Caki2 (cell line): ENCODE data around the gene CCNF. TPM values are rescaled to one million over a fixed set of nuclear protein-coding genes. Genes with fewer than 3 reads are reported as not detected.
A peak's percentile ranks its signal among the peaks of the same experiment; 100 is the strongest.

ENCODE experiments used
- DNase-seq: peaks from one replicate; pipeline ENCODE4 v3.0.0-alpha.2; 2015; ENCODE audit warnings: low read depth
- in situ Hi-C: cut with HindIII; loops from 2 replicates; pipeline ENCODE4 v1.10.0; 2016; ENCODE audit warnings: low sequenced_read_pairs, low pct_unique_long_range_greater_than_20kb, mixed read lengths
- total RNA-seq: library from RNA; depleted of rRNA; stranded (reverse); fragments of >200 nt; shearing (Covaris generic); gene quantifications from 2 replicates; pipeline ENCODE4 v1.2.3, GENCODE V29; 2014; ENCODE audit warnings: low replicate concordance

Gene CCNF
- total RNA-seq, 1 experiment from 2014 or later, result 40.3 TPM

DNA sequence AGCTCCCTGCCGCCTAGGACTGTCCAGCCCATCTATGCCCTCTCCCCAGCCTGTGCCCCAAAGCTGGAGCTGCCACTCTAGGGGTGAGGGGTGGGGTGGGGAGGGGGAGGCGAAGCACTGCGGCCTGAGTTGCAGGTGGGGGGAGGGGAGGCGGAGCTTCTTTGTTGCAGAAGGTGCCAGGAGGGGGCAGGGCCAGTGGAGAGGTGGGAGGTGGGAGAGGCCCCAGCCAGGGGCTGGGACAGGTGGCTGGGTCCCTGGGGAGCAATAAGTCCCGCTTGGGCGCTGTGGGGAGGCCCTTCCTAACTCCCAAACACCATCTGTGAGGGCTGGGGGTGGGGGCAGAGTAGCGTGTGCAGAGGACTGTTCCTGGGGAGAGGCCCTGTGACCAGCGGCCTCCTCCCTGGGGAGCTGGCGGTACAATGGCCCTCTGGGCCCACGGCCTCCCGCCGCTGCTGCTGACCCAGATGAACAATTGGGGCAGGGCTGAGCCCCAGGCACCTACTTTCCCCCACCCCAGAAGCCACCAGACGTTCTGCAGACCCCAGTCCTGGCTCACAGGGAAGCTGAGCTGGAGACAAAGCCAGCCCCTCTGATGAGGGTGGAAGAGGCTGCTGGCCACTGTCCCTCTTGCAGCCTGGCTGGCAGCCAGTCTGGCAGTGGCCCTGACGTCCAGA, 39.6 kb downstream of the CCNF start:
- DNase-seq, result no peak
- in situ Hi-C loops, result no loop called here

GRCh38 chr16:2469399-2470233, 40.4 kb downstream of the CCNF start:
- no peak for DNase-seq
- in situ Hi-C loops, result no loop called here

DNA sequence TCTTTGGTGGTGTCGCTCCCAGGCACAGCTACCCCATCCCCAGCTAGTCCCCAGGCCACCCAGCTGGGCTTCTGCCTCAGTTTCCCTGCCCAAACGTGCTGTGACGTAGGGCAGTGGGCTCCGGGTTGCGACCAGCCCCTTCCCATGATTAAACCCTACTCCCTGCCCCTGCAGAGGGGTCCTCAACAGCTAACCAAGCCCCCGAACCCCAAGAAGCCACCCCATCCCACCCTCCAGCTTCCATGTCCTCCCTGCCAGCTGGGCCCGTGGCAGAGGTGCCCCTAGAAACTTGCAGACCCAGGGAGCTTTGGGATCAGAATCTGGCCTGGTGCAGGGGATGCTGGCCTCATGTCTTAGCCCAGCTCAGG, 41.0 kb downstream of the CCNF start:
- in situ Hi-C loops, result no loop called here
- DNase-seq, result no peak

DNA sequence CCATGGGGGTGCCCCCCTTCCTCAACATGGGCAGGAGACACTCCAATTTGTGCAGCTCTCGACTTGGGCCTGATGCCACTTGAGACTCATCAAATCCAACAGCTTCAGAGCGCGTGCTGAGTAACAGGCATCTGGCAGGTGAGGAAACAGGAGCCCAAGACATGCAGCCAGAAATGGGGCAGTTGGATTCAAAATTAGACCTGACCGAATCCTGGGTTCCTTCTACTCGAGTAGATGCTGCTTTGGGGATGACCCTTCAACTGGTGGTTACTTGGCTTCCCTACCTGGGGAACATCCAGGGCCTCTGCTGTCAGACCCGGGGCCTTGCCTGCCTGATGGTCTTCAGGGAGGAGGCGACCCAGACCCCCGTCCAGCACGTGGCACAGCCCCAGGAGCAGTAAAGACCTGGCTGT, 41.4 kb downstream of the CCNF start:
- no peak for DNase-seq
- in situ Hi-C loops, result no loop called here

DNA sequence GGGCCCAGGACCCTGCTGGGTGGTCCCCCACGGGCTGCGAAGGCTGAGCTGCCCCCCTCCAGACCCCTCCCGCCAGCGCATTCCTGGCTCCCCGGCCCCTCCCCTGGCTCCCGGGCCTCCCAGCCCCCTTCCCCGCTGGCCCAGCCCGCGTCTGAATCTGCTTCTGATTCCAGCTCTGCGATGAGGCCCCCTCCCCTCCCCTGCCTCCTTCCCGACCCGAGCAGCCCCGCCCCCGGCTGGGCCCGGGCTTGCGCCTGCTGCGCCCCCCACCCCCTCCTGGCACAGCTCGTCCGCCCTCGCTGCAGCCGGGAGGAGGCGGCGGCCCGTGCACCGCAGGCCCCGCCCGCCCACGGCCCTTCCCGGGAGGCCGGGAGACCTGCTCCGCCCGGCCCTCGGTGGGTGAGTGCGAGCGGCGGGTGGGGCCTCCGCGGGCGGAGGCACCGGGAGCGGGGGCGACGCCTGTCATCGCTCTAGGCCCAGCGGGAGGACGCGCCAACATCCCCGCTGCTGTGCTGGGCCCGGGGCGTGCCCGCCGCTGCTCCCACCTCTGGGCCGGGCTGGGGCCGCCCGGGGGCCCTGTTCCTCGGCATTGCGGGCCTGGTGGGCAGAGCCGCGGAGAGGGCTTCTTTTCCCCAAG, 41.9 kb downstream of the CCNF start, which contains the start of gene NTN3:
Gene NTN3 (plus strand): TSS at position 282 of the 637 bp plus-strand sequence. CDS start 405 bp downstream, outside the sequence.
- in situ Hi-C loops, result no loop called here
- no peak for DNase-seq

DNA sequence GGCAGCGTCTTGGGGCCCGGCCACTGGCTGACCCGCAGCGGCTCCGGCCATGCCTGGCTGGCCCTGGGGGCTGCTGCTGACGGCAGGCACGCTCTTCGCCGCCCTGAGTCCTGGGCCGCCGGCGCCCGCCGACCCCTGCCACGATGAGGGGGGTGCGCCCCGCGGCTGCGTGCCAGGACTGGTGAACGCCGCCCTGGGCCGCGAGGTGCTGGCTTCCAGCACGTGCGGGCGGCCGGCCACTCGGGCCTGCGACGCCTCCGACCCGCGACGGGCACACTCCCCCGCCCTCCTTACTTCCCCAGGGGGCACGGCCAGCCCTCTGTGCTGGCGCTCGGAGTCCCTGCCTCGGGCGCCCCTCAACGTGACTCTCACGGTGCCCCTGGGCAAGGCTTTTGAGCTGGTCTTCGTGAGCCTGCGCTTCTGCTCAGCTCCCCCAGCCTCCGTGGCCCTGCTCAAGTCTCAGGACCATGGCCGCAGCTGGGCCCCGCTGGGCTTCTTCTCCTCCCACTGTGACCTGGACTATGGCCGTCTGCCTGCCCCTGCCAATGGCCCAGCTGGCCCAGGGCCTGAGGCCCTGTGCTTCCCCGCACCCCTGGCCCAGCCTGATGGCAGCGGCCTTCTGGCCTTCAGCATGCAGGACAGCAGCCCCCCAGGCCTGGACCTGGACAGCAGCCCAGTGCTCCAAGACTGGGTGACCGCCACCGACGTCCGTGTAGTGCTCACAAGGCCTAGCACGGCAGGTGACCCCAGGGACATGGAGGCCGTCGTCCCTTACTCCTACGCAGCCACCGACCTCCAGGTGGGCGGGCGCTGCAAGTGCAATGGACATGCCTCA, 42.6 kb downstream of the CCNF start:
- in situ Hi-C loops, result no loop called here
- no peak for DNase-seq

DNA sequence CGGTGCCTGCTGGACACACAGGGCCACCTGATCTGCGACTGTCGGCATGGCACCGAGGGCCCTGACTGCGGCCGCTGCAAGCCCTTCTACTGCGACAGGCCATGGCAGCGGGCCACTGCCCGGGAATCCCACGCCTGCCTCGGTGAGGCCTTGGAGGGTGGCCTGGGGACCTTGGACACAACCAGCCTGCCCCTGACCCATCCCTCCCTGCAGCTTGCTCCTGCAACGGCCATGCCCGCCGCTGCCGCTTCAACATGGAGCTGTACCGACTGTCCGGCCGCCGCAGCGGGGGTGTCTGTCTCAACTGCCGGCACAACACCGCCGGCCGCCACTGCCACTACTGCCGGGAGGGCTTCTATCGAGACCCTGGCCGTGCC, 43.2 kb downstream of the CCNF start:
- DNase-seq, result no peak
- in situ Hi-C loops, result no loop called here

- in situ Hi-C loops, result no loop called here
- DNase-seq, result no peak
These were observed 43.7 kb downstream of the CCNF start for GRCh38 chr16:2472885-2473445.

GRCh38 chr16:2473446-2473926, 44.2 kb downstream of the CCNF start:
- DNase-seq, result peak; percentile 50

GRCh38 chr16:2473999-2474876, 45.0 kb downstream of the CCNF start:
- in situ Hi-C loops, result no loop called here
- DNase-seq, result peak; percentile 70

More at GRCh38 chr16:2473446-2473926, 44.2 kb downstream of the CCNF start:
- in situ Hi-C loops, result no loop called here

GRCh38 chr16:2474877-2475412, 45.7 kb downstream of the CCNF start, which contains the start of gene TBC1D24:
Gene TBC1D24, plus strand, starts transcription at chr16:2475127. Its CDS starts 21,022 bp downstream, at chr16:2496149.
- in situ Hi-C loops, result no loop called here
- peak; percentile 74 for DNase-seq

DNA sequence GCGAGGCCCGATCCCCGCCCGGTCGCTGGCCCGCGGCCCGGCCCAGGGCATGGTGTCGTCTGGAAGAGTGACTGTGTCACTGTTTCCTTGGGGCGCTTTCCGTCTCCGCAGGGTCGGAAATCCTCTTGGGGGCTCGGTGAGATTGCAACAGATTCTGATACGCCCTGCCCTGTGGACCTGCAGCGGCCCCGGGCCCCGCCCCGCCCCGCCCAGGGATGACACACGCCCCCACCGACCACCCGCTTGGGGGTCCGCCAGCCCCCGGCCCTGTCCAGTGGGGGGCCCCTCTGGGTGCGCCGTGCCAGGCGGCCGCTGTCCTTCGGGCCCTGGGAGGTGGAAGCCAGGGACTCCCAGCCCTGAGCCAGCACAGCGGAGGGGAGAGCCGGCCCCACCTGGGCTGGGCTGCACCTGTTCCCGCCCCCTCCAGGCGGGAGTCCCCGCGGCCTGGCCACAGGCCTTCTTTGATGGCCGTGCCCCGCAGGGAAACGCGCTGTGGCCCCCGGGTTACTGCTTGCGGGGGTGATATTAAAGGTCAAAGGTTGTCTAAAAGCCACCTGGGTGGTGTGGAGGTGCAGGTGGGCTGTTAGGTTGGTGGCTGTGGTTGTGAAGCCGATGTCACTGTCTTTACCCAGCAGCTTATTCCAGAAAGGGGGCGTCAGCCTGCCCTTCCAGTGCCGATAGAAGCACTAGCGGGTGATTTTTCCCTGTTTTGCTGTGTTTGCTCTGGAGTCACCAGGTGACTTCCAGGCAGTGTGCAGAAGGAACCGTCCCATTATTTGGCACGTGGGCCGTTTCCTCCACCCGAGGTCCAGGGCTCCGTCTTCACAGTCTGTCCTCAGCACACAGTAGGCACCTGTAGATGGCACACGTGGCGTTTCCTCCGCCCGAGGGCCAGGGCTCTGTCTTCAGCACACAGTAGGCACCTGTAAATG, 46.4 kb downstream of the CCNF start:
- in situ Hi-C loops, result no loop called here
- DNase-seq, result no peak

GRCh38 chr16:2476345-2476720, 47.1 kb downstream of the CCNF start:
- in situ Hi-C loops, result no loop called here

DNA sequence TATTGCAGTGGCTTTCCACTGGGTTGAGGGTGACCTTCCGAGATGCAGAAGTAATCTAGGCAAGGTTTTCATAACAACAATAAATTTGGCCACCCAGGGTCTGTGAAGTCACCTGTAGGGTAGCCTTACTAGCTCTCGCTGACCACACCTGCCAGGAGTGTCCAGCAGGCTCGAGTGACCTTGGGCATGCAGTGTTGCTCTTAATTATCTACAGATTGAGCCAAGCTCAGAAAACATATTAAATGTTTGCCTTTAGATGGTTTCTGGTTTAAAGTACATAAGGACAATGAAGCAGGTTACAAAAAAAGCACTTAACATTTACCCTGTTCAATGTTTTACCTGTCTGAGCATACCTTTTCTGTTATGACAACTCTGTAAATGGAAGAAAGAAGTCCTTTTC, 47.5 kb downstream of the CCNF start:
- no peak for DNase-seq
- in situ Hi-C loops, result no loop called here

More at GRCh38 chr16:2476345-2476720, 47.1 kb downstream of the CCNF start:
- DNase-seq, result no peak

DNA sequence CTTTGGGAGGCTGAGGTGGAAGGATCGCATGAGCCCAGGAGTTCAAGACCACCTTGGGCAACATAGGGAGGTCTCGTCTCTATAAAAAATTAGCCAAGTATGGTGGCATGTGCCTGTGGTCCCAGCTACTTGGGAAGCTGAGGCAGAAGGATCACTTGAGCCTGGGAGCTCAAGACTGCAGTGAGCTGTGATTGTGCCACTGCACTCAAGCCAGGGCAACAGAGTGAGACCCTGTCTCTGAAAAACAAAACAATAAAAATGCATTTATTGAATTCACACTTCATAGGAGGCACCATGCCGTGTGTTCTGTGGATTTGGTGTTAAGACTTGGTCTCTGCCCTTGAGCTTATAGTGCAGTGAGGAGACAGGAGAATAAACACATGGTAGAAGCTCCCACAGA, 48.1 kb downstream of the CCNF start:
- no peak for DNase-seq
- in situ Hi-C loops, result no loop called here

- in situ Hi-C loops, result no loop called here
- DNase-seq, result no peak
These were observed 49.0 kb downstream of the CCNF start for GRCh38 chr16:2478279-2478678.
